ENCODE results near the gene CNTNAP2.

Gene CNTNAP2

GRCh38 chr7:148149730-148150129 lies 2033.1 kb downstream of the CNTNAP2 start:
- DNase-seq (ENCODE audit: low read depth) = no peak

GRCh38 chr7:148151778-148152177 lies 2035.2 kb downstream of the CNTNAP2 start:
- no peak for DNase-seq (ENCODE audit: low read depth)

GRCh38 chr7:148153616-148154284 lies 2037.1 kb downstream of the CNTNAP2 start:
- no peak for DNase-seq (ENCODE audit: low read depth)

- no peak for DNase-seq (ENCODE audit: low read depth)
These were observed 2038.4 kb downstream of the CNTNAP2 start for GRCh38 chr7:148155000-148155399.

GRCh38 chr7:148155826-148156225 lies 2039.2 kb downstream of the CNTNAP2 start:
- DNase-seq (ENCODE audit: low read depth) = no peak

- no peak for DNase-seq (ENCODE audit: low read depth)
These were observed 2039.6 kb downstream of the CNTNAP2 start for GRCh38 chr7:148156233-148156632.

GRCh38 chr7:148159331-148159730 lies 2042.7 kb downstream of the CNTNAP2 start:
- DNase-seq (ENCODE audit: low read depth) = no peak

- DNase-seq (ENCODE audit: low read depth) = no peak
These were observed 2045.2 kb downstream of the CNTNAP2 start for GRCh38 chr7:148161776-148162175.

GRCh38 chr7:148162808-148163207 lies 2046.2 kb downstream of the CNTNAP2 start:
- DNase-seq (ENCODE audit: low read depth) = no peak

- DNase-seq (ENCODE audit: low read depth) = no peak
These were observed 2046.6 kb downstream of the CNTNAP2 start for GRCh38 chr7:148163246-148163645.

- no peak for DNase-seq (ENCODE audit: low read depth)
These were observed 2056.3 kb downstream of the CNTNAP2 start for GRCh38 chr7:148172920-148173319.

- DNase-seq (ENCODE audit: low read depth) = no peak
These were observed 2056.8 kb downstream of the CNTNAP2 start for GRCh38 chr7:148173369-148173768.

- no peak for DNase-seq (ENCODE audit: low read depth)
These were observed 2057.8 kb downstream of the CNTNAP2 start for GRCh38 chr7:148174376-148174775.

GRCh38 chr7:148175512-148175911 lies 2058.9 kb downstream of the CNTNAP2 start:
- DNase-seq (ENCODE audit: low read depth) = no peak

- no peak for DNase-seq (ENCODE audit: low read depth)
These were observed 2061.4 kb downstream of the CNTNAP2 start for GRCh38 chr7:148177972-148178371.

GRCh38 chr7:148180075-148180474 lies 2063.5 kb downstream of the CNTNAP2 start:
- no peak for DNase-seq (ENCODE audit: low read depth)

GRCh38 chr7:148182264-148182663 lies 2065.7 kb downstream of the CNTNAP2 start:
- DNase-seq (ENCODE audit: low read depth) = no peak

- DNase-seq (ENCODE audit: low read depth) = no peak
These were observed 2068.4 kb downstream of the CNTNAP2 start for GRCh38 chr7:148185041-148185440.

GRCh38 chr7:148187471-148187870 lies 2070.9 kb downstream of the CNTNAP2 start:
- DNase-seq (ENCODE audit: low read depth) = no peak

- no peak for DNase-seq (ENCODE audit: low read depth)
These were observed 2074.9 kb downstream of the CNTNAP2 start for GRCh38 chr7:148191391-148192065.

GRCh38 chr7:148192491-148192890 lies 2075.9 kb downstream of the CNTNAP2 start:
- DNase-seq (ENCODE audit: low read depth) = no peak

GRCh38 chr7:148201992-148202391 lies 2085.4 kb downstream of the CNTNAP2 start:
- no peak for DNase-seq (ENCODE audit: low read depth)

- DNase-seq (ENCODE audit: low read depth) = no peak
These were observed 2088.2 kb downstream of the CNTNAP2 start for GRCh38 chr7:148204639-148205304.
